ENCODE data around the gene AFF3.

GRCh38 chr2:99974682-99975375 is 167.6 kb downstream of the AFF3 start:
- TF ChIP-seq, protein P1, sequence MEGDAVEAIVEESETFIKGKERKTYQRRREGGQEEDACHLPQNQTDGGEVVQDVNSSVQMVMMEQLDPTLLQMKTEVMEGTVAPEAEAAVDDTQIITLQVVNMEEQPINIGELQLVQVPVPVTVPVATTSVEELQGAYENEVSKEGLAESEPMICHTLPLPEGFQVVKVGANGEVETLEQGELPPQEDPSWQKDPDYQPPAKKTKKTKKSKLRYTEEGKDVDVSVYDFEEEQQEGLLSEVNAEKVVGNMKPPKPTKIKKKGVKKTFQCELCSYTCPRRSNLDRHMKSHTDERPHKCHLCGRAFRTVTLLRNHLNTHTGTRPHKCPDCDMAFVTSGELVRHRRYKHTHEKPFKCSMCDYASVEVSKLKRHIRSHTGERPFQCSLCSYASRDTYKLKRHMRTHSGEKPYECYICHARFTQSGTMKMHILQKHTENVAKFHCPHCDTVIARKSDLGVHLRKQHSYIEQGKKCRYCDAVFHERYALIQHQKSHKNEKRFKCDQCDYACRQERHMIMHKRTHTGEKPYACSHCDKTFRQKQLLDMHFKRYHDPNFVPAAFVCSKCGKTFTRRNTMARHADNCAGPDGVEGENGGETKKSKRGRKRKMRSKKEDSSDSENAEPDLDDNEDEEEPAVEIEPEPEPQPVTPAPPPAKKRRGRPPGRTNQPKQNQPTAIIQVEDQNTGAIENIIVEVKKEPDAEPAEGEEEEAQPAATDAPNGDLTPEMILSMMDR (IDR thresholded peaks at IDR 0.05), result no peak
- no peak for TF ChIP-seq POLR2A (IDR thresholded peaks at IDR 0.05)

Measured in right lobe of liver (tissue), 4 donors.